ENCODE measurements around the gene SPACA7. TPM values are rescaled to one million over a fixed set of nuclear protein-coding genes. Genes with fewer than 3 reads are reported as not detected.

SPACA7 gene
- total RNA-seq, 2 donors from 2014 or later: not detected

GRCh38 chr13:112450118-112450903 lies 74.2 kb downstream of the SPACA7 start:
- no peak overlapping the region for H3K4me3 ChIP-seq
- no peaks in the 10 kb centered on the region for H3K4me1 ChIP-seq
- no peaks in the 10 kb centered on the region for H3K27me3 ChIP-seq
- DNase-seq (ENCODE audit: low spot score): no peak
- H3K9me3 ChIP-seq: no peaks in the 10 kb centered on the region
- no peak overlapping the region for H3K27ac ChIP-seq
- TF ChIP-seq CTCF (IDR thresholded peaks at IDR 0.05): no peak
- H3K36me3 ChIP-seq: no peaks in the 10 kb centered on the region

- Histone ChIP-seq H3K4me3 (no peak overlapping the region), H3K36me3 (no peaks in the 10 kb centered on the region), H3K4me1 (no peaks in the 10 kb centered on the region), H3K27me3 (no peaks in the 10 kb centered on the region), H3K27ac (no peak overlapping the region), H3K9me3 (no peaks in the 10 kb centered on the region)
- DNase-seq (ENCODE audit: low spot score): no peak
- TF ChIP-seq CTCF (IDR thresholded peaks at IDR 0.05): no peak
Observed at GRCh38 chr13:112450904-112451240, 74.7 kb downstream of the SPACA7 start.

- H3K4me1 ChIP-seq: no peaks in the 10 kb centered on the region
- DNase-seq (ENCODE audit: low spot score): no peak
- H3K36me3 ChIP-seq: no peaks in the 10 kb centered on the region
- no peak overlapping the region for H3K4me3 ChIP-seq
- TF ChIP-seq CTCF (IDR thresholded peaks at IDR 0.05): no peak
- H3K27me3 ChIP-seq: no peaks in the 10 kb centered on the region
- no peak overlapping the region for H3K27ac ChIP-seq
- H3K9me3 ChIP-seq: no peaks in the 10 kb centered on the region
Observed at GRCh38 chr13:112451512-112452379, 75.6 kb downstream of the SPACA7 start.

GRCh38 chr13:112452380-112453206 lies 76.4 kb downstream of the SPACA7 start:
- TF ChIP-seq CTCF (IDR thresholded peaks at IDR 0.05): no peak
- Histone ChIP-seq H3K27me3 (no peaks in the 10 kb centered on the region), H3K36me3 (no peaks in the 10 kb centered on the region), H3K9me3 (no peaks in the 10 kb centered on the region), H3K4me3 (no peak overlapping the region), H3K4me1 (no peaks in the 10 kb centered on the region), H3K27ac (no peak overlapping the region)
- DNase-seq (ENCODE audit: low spot score): no peak

- H3K9me3 ChIP-seq: no peaks in the 10 kb centered on the region
- no peak for TF ChIP-seq CTCF (IDR thresholded peaks at IDR 0.05)
- peak; percentile 54 for DNase-seq (ENCODE audit: low spot score)
- H3K27me3 ChIP-seq: no peaks in the 10 kb centered on the region
- H3K4me3 ChIP-seq: no peak overlapping the region
- no peak overlapping the region for H3K27ac ChIP-seq
- no peaks in the 10 kb centered on the region for H3K4me1 ChIP-seq
- H3K36me3 ChIP-seq: no peaks in the 10 kb centered on the region
Observed at GRCh38 chr13:112453207-112453829, 77.2 kb downstream of the SPACA7 start.
